HepG2 (cell line): ENCODE measurements around the gene CEBPB. TPM values are rescaled to one million over a fixed set of nuclear protein-coding genes. Genes with fewer than 3 reads are reported as not detected.

Source experiments
- CAMTA2 ChIP-seq: sonication (generic); formaldehyde crosslinking; IDR thresholded peaks from 2 replicates; pipeline ENCODE4 v1.4.0; 2020; ENCODE audit warnings: mild to moderate bottlenecking, missing genetic modification reagents, borderline replicate concordance
- CBFB ChIP-seq: sonication (generic); formaldehyde crosslinking; IDR thresholded peaks from 2 replicates; pipeline ENCODE4 v1.4.0; 2020; ENCODE audit warnings: missing genetic modification reagents
- EEA1 ChIP-seq: sonication (generic); formaldehyde crosslinking; IDR thresholded peaks from 2 replicates; pipeline ENCODE4 v1.5.1; 2020; ENCODE audit warnings: mild to moderate bottlenecking, missing genetic modification reagents, borderline replicate concordance
- KLF6 ChIP-seq: IDR thresholded peaks from 2 replicates; pipeline ENCODE4 v1.8.0; 2016; ENCODE audit warnings: missing biosample characterization, missing genetic modification reagents
- NR2F1 ChIP-seq, 2 experiments: fragments of 450-650 bp in 1 of 2; formaldehyde crosslinking in 1 of 2; IDR thresholded peaks; 2 replicates each; pipeline versions ENCODE4 v1.5.0 to v1.6.1; 2016 to 2020; ENCODE audit warnings: mild to moderate bottlenecking in 1 of 2, missing compliant biosample characterization in 1 of 2, missing genetic modification reagents in 1 of 2, moderate library complexity in 1 of 2
- U2AF2 ChIP-seq: fragments of 200-400 bp; formaldehyde crosslinking; IDR thresholded peaks from 2 replicates; pipeline ENCODE4 v1.6.1; 2017; ENCODE audit warnings: low read depth, mild to moderate bottlenecking, low read length
- ZNF30 ChIP-seq: sonication (generic); formaldehyde crosslinking; IDR thresholded peaks from 2 replicates; pipeline ENCODE4 v1.5.0; 2020; ENCODE audit warnings: mild to moderate bottlenecking, missing genetic modification reagents
- ZNF33B ChIP-seq: sonication (generic); formaldehyde crosslinking; IDR thresholded peaks from 2 replicates; pipeline ENCODE4 v1.5.1; 2020; ENCODE audit warnings: mild to moderate bottlenecking, missing genetic modification reagents
- ZNF510 ChIP-seq: sonication (generic); formaldehyde crosslinking; IDR thresholded peaks from 2 replicates; pipeline ENCODE4 v1.4.0; 2020; ENCODE audit warnings: low read depth, mild to moderate bottlenecking, missing genetic modification reagents
- ZNF563 ChIP-seq: sonication (generic); formaldehyde crosslinking; IDR thresholded peaks from 2 replicates; pipeline ENCODE4 v1.8.0; 2022; ENCODE audit warnings: mild to moderate bottlenecking, moderate library complexity, missing genetic modification reagents
- polyA plus RNA-seq, 8 experiments: library from polyadenylated mRNA; depleted of rRNA in 3 of 8; stranded (reverse) in 7 of 8; unstranded in 1 of 8; fragments of >200 nt; fragmentation: Illumina TruSeq in 4 of 8; extraction: Trizol in 4 of 8; gene quantifications; 2 replicates each; pipeline versions ENCODE4 v1.2.1 to v1.2.3, GENCODE V29; 2011 to 2016; ENCODE audit warnings: low read depth in 4 of 8, missing spikeins in 1 of 8, mixed read lengths in 1 of 8; ENCODE audit not compliant: insufficient read depth in 1 of 8
- total RNA-seq, 5 experiments: library from RNA; depleted of rRNA; stranded (reverse); fragments of >200 nt; fragmentation: Illumina TruSeq; extraction: Trizol; gene quantifications; 2 replicates each; pipeline ENCODE4 v1.2.3, GENCODE V29; 2016; ENCODE audit warnings: low read depth in 1 of 5
- TF ChIP-seq, protein P1 (sequence below), 2 experiments: sonication (generic) in 1 of 2; formaldehyde crosslinking in 1 of 2; IDR thresholded peaks; 2 replicates each; pipeline versions ENCODE4 v1.5.1 to v1.6.1; 2011 to 2020; ENCODE audit warnings: borderline replicate concordance in 1 of 2, low read depth in 1 of 2, low read length in 1 of 2, mild to moderate bottlenecking in 1 of 2, missing genetic modification reagents in 1 of 2, moderate library complexity in 1 of 2
- TF ChIP-seq, protein P2 (sequence below): sonication (generic); formaldehyde crosslinking; IDR thresholded peaks from 2 replicates; pipeline ENCODE4 v1.4.0; 2020; ENCODE audit warnings: missing genetic modification reagents, borderline replicate concordance
- TF ChIP-seq, protein P3 (sequence below): sonication (generic); formaldehyde crosslinking; IDR thresholded peaks from 2 replicates; pipeline ENCODE4 v1.5.1; 2020; ENCODE audit warnings: missing genetic modification reagents, mild to moderate bottlenecking, borderline replicate concordance
- TF ChIP-seq, protein P4 (sequence below): sonication (generic); formaldehyde crosslinking; IDR thresholded peaks from 2 replicates; pipeline ENCODE4 v1.4.0; 2020; ENCODE audit warnings: missing genetic modification reagents
- TF ChIP-seq, protein P5 (sequence below): sonication (generic); formaldehyde crosslinking; conservative IDR thresholded peaks from 2 replicates; pipeline ENCODE4 v1.4.0; 2020; ENCODE audit warnings: mild to moderate bottlenecking, missing genetic modification reagents, moderate library complexity

Gene CEBPB
- total and polyA plus RNA-seq, 2 of the 13 experiments (the other 11 are each of a cell fraction or from before 2014, with no cell fraction given), result 18.5 to 28.2 TPM

DNA sequence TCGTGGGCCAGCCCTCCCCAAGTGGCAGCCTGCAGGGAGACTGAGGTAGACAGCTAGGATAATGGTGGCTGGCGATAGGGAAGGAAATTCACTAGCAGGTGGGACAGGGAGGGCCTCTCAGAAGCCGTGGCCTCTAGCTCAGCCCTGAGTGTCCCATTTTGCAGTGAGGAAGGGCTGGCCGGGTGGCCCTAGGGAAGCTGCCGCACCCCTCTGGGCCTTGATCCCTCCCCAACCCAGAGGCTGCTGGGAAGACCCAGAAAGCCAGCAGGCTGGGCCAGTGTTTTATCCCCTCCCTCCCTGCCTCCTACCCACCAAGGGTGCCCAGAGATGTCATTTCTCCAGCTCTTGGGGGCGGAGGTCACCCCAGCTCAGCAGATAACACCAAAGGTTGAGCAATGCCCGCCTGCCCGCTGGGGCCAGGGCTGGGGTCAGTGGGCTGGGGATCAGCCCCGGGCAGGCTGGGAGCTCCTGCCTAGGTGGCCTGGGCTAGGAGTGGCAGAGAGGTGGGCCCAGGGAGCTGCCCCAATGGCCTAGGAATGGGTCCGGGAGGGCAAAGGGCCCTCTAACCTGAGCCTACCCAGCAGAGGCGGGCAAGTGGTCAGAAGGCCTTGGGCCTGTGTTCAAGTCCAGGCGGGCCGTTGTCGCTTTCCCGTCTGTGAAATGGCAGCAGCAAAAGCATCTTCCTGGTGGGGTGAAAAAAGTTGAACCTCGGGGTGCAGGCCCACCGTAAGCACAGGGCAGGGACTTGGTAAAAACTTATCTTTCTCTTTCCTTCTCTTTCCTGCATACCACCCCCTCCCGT lies 1.6 kb upstream of the CEBPB start (continued):
- TF ChIP-seq, protein P1, sequence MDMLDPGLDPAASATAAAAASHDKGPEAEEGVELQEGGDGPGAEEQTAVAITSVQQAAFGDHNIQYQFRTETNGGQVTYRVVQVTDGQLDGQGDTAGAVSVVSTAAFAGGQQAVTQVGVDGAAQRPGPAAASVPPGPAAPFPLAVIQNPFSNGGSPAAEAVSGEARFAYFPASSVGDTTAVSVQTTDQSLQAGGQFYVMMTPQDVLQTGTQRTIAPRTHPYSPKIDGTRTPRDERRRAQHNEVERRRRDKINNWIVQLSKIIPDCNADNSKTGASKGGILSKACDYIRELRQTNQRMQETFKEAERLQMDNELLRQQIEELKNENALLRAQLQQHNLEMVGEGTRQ (IDR thresholded peaks at IDR 0.05; ENCODE audit: low read depth, low read length), result no peak
- TF ChIP-seq, protein P1 (CRISPR knock-in tag; IDR thresholded peaks at IDR 0.05; ENCODE audit: borderline replicate concordance), result no peak; the same call in 1 of the 2 replicates
- TF ChIP-seq CBFB (CRISPR knock-in tag) (peak; percentile 87; the same call in 1 of the 2 replicates), ZNF30 (CRISPR knock-in tag) (no peak; the same call in 1 of the 2 replicates), CAMTA2 (CRISPR knock-in tag) (peak; percentile 85; the same call in 1 of the 2 replicates), KLF6 (CRISPR knock-in tag) (peak; percentile 96; the same call in 1 of the 2 replicates), ZNF563 (CRISPR knock-in tag) (peak; percentile 86; the same call in 1 of the 2 replicates), ZNF510 (CRISPR knock-in tag) (0 out of 2 replicates have a peak, but pooled peaks have one; percentile 42), NR2F1 (CRISPR knock-in tag; IDR thresholded peaks at IDR 0.05) (peak; percentile 97 to 99), ZNF33B (CRISPR knock-in tag) (no peak; the same call in 1 of the 2 replicates), U2AF2 (0 out of 2 replicates have a peak, but pooled peaks have one; percentile 55), EEA1 (CRISPR knock-in tag) (no peak)
- TF ChIP-seq, protein P2, sequence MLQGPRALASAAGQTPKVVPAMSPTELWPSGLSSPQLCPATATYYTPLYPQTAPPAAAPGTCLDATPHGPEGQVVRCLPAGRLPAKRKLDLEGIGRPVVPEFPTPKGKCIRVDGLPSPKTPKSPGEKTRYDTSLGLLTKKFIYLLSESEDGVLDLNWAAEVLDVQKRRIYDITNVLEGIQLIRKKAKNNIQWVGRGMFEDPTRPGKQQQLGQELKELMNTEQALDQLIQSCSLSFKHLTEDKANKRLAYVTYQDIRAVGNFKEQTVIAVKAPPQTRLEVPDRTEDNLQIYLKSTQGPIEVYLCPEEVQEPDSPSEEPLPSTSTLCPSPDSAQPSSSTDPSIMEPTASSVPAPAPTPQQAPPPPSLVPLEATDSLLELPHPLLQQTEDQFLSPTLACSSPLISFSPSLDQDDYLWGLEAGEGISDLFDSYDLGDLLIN (CRISPR knock-in tag), result 0 out of 2 replicates have a peak, but pooled peaks have one; percentile 36
- TF ChIP-seq, protein P3, sequence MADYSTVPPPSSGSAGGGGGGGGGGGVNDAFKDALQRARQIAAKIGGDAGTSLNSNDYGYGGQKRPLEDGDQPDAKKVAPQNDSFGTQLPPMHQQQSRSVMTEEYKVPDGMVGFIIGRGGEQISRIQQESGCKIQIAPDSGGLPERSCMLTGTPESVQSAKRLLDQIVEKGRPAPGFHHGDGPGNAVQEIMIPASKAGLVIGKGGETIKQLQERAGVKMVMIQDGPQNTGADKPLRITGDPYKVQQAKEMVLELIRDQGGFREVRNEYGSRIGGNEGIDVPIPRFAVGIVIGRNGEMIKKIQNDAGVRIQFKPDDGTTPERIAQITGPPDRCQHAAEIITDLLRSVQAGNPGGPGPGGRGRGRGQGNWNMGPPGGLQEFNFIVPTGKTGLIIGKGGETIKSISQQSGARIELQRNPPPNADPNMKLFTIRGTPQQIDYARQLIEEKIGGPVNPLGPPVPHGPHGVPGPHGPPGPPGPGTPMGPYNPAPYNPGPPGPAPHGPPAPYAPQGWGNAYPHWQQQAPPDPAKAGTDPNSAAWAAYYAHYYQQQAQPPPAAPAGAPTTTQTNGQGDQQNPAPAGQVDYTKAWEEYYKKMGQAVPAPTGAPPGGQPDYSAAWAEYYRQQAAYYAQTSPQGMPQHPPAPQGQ (CRISPR knock-in tag), result 0 out of 2 replicates have a peak, but pooled peaks have one; percentile 25
- TF ChIP-seq, protein P4, sequence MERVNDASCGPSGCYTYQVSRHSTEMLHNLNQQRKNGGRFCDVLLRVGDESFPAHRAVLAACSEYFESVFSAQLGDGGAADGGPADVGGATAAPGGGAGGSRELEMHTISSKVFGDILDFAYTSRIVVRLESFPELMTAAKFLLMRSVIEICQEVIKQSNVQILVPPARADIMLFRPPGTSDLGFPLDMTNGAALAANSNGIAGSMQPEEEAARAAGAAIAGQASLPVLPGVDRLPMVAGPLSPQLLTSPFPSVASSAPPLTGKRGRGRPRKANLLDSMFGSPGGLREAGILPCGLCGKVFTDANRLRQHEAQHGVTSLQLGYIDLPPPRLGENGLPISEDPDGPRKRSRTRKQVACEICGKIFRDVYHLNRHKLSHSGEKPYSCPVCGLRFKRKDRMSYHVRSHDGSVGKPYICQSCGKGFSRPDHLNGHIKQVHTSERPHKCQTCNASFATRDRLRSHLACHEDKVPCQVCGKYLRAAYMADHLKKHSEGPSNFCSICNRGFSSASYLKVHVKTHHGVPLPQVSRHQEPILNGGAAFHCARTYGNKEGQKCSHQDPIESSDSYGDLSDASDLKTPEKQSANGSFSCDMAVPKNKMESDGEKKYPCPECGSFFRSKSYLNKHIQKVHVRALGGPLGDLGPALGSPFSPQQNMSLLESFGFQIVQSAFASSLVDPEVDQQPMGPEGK (CRISPR knock-in tag), result peak; percentile 100
- TF ChIP-seq, protein P5, sequence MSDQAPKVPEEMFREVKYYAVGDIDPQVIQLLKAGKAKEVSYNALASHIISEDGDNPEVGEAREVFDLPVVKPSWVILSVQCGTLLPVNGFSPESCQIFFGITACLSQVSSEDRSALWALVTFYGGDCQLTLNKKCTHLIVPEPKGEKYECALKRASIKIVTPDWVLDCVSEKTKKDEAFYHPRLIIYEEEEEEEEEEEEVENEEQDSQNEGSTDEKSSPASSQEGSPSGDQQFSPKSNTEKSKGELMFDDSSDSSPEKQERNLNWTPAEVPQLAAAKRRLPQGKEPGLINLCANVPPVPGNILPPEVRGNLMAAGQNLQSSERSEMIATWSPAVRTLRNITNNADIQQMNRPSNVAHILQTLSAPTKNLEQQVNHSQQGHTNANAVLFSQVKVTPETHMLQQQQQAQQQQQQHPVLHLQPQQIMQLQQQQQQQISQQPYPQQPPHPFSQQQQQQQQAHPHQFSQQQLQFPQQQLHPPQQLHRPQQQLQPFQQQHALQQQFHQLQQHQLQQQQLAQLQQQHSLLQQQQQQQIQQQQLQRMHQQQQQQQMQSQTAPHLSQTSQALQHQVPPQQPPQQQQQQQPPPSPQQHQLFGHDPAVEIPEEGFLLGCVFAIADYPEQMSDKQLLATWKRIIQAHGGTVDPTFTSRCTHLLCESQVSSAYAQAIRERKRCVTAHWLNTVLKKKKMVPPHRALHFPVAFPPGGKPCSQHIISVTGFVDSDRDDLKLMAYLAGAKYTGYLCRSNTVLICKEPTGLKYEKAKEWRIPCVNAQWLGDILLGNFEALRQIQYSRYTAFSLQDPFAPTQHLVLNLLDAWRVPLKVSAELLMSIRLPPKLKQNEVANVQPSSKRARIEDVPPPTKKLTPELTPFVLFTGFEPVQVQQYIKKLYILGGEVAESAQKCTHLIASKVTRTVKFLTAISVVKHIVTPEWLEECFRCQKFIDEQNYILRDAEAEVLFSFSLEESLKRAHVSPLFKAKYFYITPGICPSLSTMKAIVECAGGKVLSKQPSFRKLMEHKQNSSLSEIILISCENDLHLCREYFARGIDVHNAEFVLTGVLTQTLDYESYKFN, result peak; percentile 99
